Measurements from ENCODE around the gene STX3. TPM values are rescaled to one million over a fixed set of nuclear protein-coding genes. Genes with fewer than 3 reads are reported as not detected.

Gene STX3
- total RNA-seq, 1 experiment from 2014 or later, result 20.4 TPM

GRCh38 chr11:59792507-59792906 is 37.3 kb downstream of the STX3 start (continued):
- TF ChIP-seq MAX (IDR thresholded peaks at IDR 0.05) (no peak), ZBTB33 (IDR thresholded peaks at IDR 0.05; ENCODE audit: extremely low read depth, insufficient replicate concordance, low read length) (no peak)

- H4K20me1 ChIP-seq (ENCODE audit: insufficient read depth), result no peaks in the 10 kb centered on the region
- no peaks in the 10 kb centered on the region for H3K27me3 ChIP-seq (ENCODE audit: insufficient read depth, low read length)
- no peak for ATAC-seq
- peaks cover 15 to 45% of the 10 kb centered on the region in 2 experiments; a peak in 3 of 4 replicates for H3K36me3 ChIP-seq (ENCODE audit: control insufficient read depth in 1 of 2, insufficient read depth in 2 of 2, low read length in 2 of 2)
- no peak overlapping the region for H3K9ac ChIP-seq (ENCODE audit: low read length)
- ChIA-PET CTCF (no interaction called here), RAD21 (ENCODE audit: low non-redundant PET in 1 of 2, low total read pairs in 2 of 2, uncharacterized antibody in 2 of 2, unreplicated experiment in 2 of 2) (no interaction called here), POLR2A (no interaction called here)
- no peak overlapping the region for H3K4me2 ChIP-seq (ENCODE audit: low read length)
- no TSS peak for BruUV-seq (replicated peaks)
- no peaks in the 10 kb centered on the region for H3K9me3 ChIP-seq (ENCODE audit: control insufficient read depth in 1 of 2, insufficient read depth in 1 of 2, low read depth in 1 of 2, low read length in 2 of 2)
- no peak for TF ChIP-seq EZH2 (IDR thresholded peaks at IDR 0.05)
- no peak for TF ChIP-seq SRF (IDR thresholded peaks at IDR 0.05; ENCODE audit: low read depth)
- no peak for TF ChIP-seq MAX (IDR thresholded peaks at IDR 0.05)
- no peak for TF ChIP-seq ZNF274 (IDR thresholded peaks at IDR 0.05; ENCODE audit: low read depth, low read length)
- TF ChIP-seq POLR2A (IDR thresholded peaks at IDR 0.05; ENCODE audit: borderline replicate concordance, extremely low read depth, insufficient read depth, insufficient read length), result no peak
- TF ChIP-seq CBX3 (IDR thresholded peaks at IDR 0.05; ENCODE audit: low read depth), result no peak
- TF ChIP-seq FOSL1 (IDR thresholded peaks at IDR 0.05; ENCODE audit: low read depth), result no peak
- intact Hi-C loops (cut with micrococcal nuclease), result no loop called here
- H3K9me2 ChIP-seq (ENCODE audit: insufficient read depth), result no peaks in the 10 kb centered on the region
- H3K79me2 ChIP-seq (ENCODE audit: insufficient read depth, low read length), result no peaks in the 10 kb centered on the region
- H3K27ac ChIP-seq (ENCODE audit: low read depth, low read length), result no peak overlapping the region
- no peak overlapping the region for H2AFZ ChIP-seq (ENCODE audit: low read depth, low read length, poor library complexity, severe bottlenecking)
- H3K4me1 ChIP-seq (ENCODE audit: control insufficient read depth in 1 of 2, insufficient read depth in 2 of 2, low read length in 2 of 2), result peaks cover 0 to 3% of the 10 kb centered on the region in 2 experiments; a peak in 1 of 4 replicates
- H3K4me3 ChIP-seq (replicated peaks in 1 of 2; ENCODE audit: low read depth in 1 of 2, low read length in 2 of 2), result no peak overlapping the region
- no peak for DNase-seq (ENCODE audit: low read depth, low spot score)
Measured at GRCh38 chr11:59794417-59794816, 39.2 kb downstream of the STX3 start.
